ENCODE results near the gene UBE2B. TPM values are rescaled to one million over a fixed set of nuclear protein-coding genes. Genes with fewer than 3 reads are reported as not detected.
A peak's percentile ranks its signal among the peaks of the same experiment; 100 is the strongest.

Gene UBE2B
- polyA plus RNA-seq, 1 of the 3 experiments (the other 2 are of a cell fraction) = 24.3 TPM

DNA sequence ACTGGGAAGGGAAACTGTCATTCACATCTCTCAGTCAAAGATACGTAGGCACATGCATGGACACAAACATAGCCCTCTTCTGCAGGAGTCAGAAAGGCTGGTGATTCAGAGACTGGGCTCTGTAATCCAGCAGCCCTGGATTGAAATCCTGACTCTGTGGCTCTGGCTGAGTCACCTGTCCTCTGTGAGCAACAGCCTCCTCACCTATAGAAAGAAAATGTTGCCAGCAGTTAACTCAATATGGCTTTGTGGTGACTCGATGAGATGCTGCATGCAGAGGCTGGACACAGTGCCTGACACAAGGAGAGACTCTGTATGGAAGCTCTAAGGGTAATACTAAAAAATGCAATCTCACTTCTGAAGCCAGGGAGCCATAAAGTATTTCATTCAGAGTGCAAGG is 64.2 kb downstream of the UBE2B start:
- no peak for DNase-seq
- POLR2A ChIA-PET = no interaction called here
- no peaks in the 10 kb centered on the region for H3K79me2 ChIP-seq (ENCODE audit: insufficient read depth)

More for the DNA sequence above, 64.2 kb downstream of the UBE2B start:
- Histone ChIP-seq H3F3A (replicated peaks; ENCODE audit: insufficient read depth) (peaks cover 45% of the 10 kb centered on the region), H3K9me3 (no peaks in the 10 kb centered on the region), H3K9me2 (no peaks in the 10 kb centered on the region), H3K4me1 (ENCODE audit: control insufficient read depth in 1 of 2, insufficient read depth in 2 of 2, low read depth in 1 of 2, low read length in 1 of 2) (peaks cover 25 to 36% of the 10 kb centered on the region in 2 experiments; a peak in 3 of 4 replicates), H3K4me3 (ENCODE audit: low read depth in 2 of 2, low read length in 1 of 2) (no peak overlapping the region), H3K36me3 (replicated peaks in 1 of 2; ENCODE audit: control insufficient read depth in 1 of 2, insufficient read depth in 2 of 2, low read length in 1 of 2) (no peaks in the 10 kb centered on the region), H3K9ac (0 out of 2 replicates have a peak overlapping the region, but pooled peaks have one; percentile 80), H3K27ac (ENCODE audit: low read depth in 2 of 2, low read length in 1 of 2) (peak overlapping the region in 1 of 2 experiments; percentile 96; a peak in 2 of 4 replicates), H4K20me1 (ENCODE audit: insufficient read depth) (no peaks in the 10 kb centered on the region), H3K4me2 (peak overlapping the region; percentile 74; the same call in 1 of the 2 replicates), H2AFZ (ENCODE audit: low read depth) (no peak overlapping the region), H3K27me3 (ENCODE audit: insufficient read depth) (no peaks in the 10 kb centered on the region)
- TF ChIP-seq, protein P1, sequence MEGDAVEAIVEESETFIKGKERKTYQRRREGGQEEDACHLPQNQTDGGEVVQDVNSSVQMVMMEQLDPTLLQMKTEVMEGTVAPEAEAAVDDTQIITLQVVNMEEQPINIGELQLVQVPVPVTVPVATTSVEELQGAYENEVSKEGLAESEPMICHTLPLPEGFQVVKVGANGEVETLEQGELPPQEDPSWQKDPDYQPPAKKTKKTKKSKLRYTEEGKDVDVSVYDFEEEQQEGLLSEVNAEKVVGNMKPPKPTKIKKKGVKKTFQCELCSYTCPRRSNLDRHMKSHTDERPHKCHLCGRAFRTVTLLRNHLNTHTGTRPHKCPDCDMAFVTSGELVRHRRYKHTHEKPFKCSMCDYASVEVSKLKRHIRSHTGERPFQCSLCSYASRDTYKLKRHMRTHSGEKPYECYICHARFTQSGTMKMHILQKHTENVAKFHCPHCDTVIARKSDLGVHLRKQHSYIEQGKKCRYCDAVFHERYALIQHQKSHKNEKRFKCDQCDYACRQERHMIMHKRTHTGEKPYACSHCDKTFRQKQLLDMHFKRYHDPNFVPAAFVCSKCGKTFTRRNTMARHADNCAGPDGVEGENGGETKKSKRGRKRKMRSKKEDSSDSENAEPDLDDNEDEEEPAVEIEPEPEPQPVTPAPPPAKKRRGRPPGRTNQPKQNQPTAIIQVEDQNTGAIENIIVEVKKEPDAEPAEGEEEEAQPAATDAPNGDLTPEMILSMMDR (IDR thresholded peaks at IDR 0.05) = no peak
- TF ChIP-seq EP300 (IDR thresholded peaks at IDR 0.05; ENCODE audit: borderline replicate concordance in 1 of 2, low read depth in 1 of 2, low read length in 1 of 2) (no peak), YY1 (IDR thresholded peaks at IDR 0.05; ENCODE audit: low read depth) (no peak), FOSL2 (IDR thresholded peaks at IDR 0.05; ENCODE audit: borderline replicate concordance, low read depth) (peak; percentile 70), JUND (IDR thresholded peaks at IDR 0.05) (peak; percentile 49; the same call in 1 of the 2 replicates), TAF1 (IDR thresholded peaks at IDR 0.05; ENCODE audit: borderline replicate concordance, low read depth, low read length) (no peak), MXI1 (IDR thresholded peaks at IDR 0.05; ENCODE audit: low read depth, low read length) (no peak), FOXJ3 (CRISPR knock-in tag; IDR thresholded peaks at IDR 0.05) (no peak), RXRA (IDR thresholded peaks at IDR 0.05; ENCODE audit: borderline replicate concordance, low read depth) (no peak), MAX (IDR thresholded peaks at IDR 0.05; ENCODE audit: low read depth) (peak; percentile 32; the same call in 1 of the 2 replicates), FOXM1 (IDR thresholded peaks at IDR 0.05; ENCODE audit: low read depth) (no peak), GABPA (IDR thresholded peaks at IDR 0.05; ENCODE audit: low read depth) (no peak), NRF1 (IDR thresholded peaks at IDR 0.05; ENCODE audit: low read depth, low read length) (no peak), POLR2AphosphoS5 (IDR thresholded peaks at IDR 0.05; ENCODE audit: low read depth, low read length) (no peak), USF2 (IDR thresholded peaks at IDR 0.05; ENCODE audit: borderline replicate concordance, low read depth, low read length) (no peak), EZH2phosphoT487 (IDR thresholded peaks at IDR 0.05; ENCODE audit: borderline replicate concordance, low read depth) (no peak), RAD21 (IDR thresholded peaks at IDR 0.05; ENCODE audit: low read length) (no peak), PBX3 (IDR thresholded peaks at IDR 0.05) (no peak), NFIC (IDR thresholded peaks at IDR 0.05; ENCODE audit: borderline replicate concordance) (peak; percentile 43; the same call in 1 of the 2 replicates), MEF2A (IDR thresholded peaks at IDR 0.05; ENCODE audit: borderline replicate concordance, low read depth) (no peak), IRF3 (IDR thresholded peaks at IDR 0.05; ENCODE audit: low read depth, low read length) (no peak), TCF12 (IDR thresholded peaks at IDR 0.05) (peak; percentile 60)
- TF ChIP-seq, protein P2, sequence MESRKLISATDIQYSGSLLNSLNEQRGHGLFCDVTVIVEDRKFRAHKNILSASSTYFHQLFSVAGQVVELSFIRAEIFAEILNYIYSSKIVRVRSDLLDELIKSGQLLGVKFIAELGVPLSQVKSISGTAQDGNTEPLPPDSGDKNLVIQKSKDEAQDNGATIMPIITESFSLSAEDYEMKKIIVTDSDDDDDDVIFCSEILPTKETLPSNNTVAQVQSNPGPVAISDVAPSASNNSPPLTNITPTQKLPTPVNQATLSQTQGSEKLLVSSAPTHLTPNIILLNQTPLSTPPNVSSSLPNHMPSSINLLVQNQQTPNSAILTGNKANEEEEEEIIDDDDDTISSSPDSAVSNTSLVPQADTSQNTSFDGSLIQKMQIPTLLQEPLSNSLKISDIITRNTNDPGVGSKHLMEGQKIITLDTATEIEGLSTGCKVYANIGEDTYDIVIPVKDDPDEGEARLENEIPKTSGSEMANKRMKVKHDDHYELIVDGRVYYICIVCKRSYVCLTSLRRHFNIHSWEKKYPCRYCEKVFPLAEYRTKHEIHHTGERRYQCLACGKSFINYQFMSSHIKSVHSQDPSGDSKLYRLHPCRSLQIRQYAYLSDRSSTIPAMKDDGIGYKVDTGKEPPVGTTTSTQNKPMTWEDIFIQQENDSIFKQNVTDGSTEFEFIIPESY (IDR thresholded peaks at IDR 0.05; ENCODE audit: borderline replicate concordance, low read depth) = no peak
- TF ChIP-seq, protein P3, sequence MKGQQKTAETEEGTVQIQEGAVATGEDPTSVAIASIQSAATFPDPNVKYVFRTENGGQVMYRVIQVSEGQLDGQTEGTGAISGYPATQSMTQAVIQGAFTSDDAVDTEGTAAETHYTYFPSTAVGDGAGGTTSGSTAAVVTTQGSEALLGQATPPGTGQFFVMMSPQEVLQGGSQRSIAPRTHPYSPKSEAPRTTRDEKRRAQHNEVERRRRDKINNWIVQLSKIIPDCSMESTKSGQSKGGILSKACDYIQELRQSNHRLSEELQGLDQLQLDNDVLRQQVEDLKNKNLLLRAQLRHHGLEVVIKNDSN (IDR thresholded peaks at IDR 0.05; ENCODE audit: borderline replicate concordance, low read depth) = no peak
- WGBS (ENCODE audit: low lambda C conversion rate) = 21% methylated on average over 2 of the region's 2 CpGs
- CTCF ChIA-PET = interaction anchor here (1.7 kb wide), 1 partner anchor 24 kb away, joined by 8 read pairs; the partner anchor contains the start of gene CDKN2AIPNL
